Measurements from ENCODE around the gene DLK1.

Gene DLK1

GRCh38 chr14:100755649-100756048 is 29.0 kb downstream of the DLK1 start:
- DNase-seq (ENCODE audit: low read depth in 2 of 2): no peak

DNA sequence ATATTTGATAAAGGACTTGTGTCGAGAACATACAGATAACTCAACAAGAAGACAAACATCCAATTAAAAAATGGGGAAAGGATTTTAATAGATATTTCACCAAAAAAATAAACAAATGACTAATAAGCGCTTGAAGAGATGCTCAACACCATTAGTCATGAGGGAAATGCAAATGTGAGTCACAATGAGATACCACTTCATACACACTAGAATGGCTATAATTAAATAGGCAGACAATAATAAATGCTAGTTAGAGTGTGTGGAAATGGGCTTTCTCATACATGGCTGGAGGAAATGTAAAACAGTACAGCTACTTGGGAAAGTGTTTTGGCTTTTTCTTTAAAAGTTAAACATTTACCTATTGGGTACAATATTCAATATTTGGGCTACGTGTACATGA is 34.8 kb downstream of the DLK1 start:
- peak; percentile 73 to 74 for DNase-seq (ENCODE audit: low read depth in 2 of 2)

- peak; percentile 17 to 20 for DNase-seq (ENCODE audit: low read depth in 2 of 2)
These were observed 35.4 kb downstream of the DLK1 start for GRCh38 chr14:100762089-100762515.

- DNase-seq (ENCODE audit: low read depth in 2 of 2): no peak
These were observed 36.2 kb downstream of the DLK1 start for GRCh38 chr14:100762901-100763300.

DNA sequence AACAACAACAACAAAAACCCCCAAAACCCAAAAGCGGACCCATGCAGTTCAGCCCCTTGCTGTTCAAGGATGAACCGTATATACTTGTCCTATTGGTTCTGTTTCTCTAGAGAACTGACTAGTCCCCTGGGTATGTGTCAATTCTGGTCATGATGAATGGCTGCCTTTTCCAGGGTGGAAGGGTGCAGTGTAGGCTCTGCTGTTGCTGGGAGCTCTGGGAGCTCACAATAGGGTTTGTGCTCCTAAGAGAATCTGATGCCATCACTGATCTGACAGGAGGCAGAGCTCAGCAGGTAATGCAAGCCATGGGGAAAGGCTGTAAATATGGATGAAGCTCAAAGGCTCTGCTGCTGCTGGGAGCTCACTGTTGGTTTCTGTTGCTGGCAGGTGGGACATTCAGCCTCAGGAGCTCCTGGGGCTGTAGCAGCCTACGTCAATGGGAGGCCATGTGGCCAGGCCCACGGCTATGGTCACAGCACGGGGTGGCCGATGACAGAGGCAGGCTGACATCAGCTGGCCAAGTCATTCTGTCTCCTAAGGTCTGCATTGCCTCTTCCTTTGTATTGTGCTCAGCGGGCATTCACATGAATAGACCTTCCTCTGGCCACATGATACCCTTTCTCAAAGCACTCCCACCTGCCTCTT is 37.9 kb downstream of the DLK1 start:
- no peak for DNase-seq (ENCODE audit: low read depth in 2 of 2)

GRCh38 chr14:100765296-100765695 is 38.6 kb downstream of the DLK1 start:
- no peak for DNase-seq (ENCODE audit: low read depth in 2 of 2)

- no peak for DNase-seq (ENCODE audit: low read depth in 2 of 2)
These were observed 39.3 kb downstream of the DLK1 start for GRCh38 chr14:100765991-100766390.

DNA sequence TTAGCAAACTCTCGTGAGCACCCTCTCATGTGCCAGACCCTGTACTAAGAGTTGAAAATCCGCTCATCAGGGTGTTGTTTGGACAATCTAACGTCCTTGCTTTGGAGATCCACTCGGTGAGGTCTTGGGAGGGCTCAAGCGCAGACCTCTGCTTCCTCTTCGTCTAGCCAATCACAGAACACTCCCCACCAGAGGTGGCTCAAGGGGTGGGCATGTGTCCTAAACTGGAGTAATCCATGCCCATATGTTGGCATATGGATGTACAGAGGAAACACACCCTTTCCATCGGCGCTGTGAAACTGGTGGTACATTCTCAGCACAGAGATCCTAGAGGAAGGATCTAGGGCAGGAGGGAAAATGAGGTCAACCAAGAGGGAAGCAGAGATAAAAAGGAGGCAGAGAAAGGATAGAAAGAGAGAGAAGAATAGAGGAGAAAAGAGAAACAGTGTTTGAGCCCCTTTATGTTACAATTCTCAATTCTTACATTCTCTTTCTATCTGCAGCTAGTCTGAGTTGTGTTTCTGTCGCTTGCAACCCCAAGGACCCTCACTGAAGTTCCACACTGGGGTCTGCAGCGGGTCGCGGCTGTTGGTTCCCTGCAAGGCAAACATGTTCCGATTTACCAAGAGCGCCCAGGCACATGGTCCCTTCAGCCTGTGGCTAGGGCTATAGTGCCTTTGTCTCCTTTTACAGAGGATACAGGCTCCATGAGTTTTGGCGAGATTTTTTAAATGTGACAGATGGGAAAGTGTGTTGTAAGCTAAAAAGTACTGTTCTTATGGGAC is 40.5 kb downstream of the DLK1 start:
- DNase-seq (ENCODE audit: low read depth in 2 of 2): no peak

DNA sequence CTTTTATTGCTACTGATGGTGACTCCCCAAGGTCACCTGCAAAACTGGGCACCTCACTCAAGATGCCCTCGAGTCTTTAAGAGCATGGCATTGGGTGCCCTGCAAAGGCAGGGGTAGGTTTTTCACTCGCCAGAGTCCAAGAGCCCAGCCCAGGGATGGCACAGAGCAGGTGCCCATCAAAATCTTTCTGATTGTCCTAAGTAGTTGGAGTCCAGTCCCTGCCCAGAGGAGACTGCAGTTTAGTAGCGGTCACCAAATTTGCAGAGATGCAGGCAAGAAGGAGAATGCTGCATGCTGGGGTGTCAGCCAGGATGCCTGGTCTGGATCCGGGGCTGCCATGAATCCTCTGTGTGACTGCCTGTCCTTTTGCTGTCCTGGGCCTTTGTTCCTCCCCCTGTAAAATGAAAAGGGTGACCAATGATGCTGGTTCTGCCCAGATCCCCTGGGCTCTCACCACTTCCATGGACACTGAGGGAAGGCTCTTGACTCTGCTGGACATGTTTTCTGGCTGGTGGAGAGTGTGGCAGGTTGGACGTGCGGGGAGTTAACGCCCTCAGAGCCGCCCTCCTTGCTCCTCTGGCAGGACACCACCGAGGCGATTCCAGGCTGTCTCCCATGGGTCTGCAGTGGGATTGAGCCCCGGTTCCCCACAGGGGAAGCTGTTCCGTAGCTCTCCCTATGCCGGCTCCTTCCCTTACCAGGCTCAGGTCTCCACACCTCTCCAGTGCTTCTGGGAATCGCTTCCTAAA is 41.3 kb downstream of the DLK1 start:
- no peak for DNase-seq (ENCODE audit: low read depth in 2 of 2)

- DNase-seq (ENCODE audit: low read depth in 2 of 2): no peak
These were observed 42.6 kb downstream of the DLK1 start for GRCh38 chr14:100769035-100769939.

GRCh38 chr14:100770046-100770445 is 43.4 kb downstream of the DLK1 start:
- DNase-seq (ENCODE audit: low read depth in 2 of 2): no peak

DNA sequence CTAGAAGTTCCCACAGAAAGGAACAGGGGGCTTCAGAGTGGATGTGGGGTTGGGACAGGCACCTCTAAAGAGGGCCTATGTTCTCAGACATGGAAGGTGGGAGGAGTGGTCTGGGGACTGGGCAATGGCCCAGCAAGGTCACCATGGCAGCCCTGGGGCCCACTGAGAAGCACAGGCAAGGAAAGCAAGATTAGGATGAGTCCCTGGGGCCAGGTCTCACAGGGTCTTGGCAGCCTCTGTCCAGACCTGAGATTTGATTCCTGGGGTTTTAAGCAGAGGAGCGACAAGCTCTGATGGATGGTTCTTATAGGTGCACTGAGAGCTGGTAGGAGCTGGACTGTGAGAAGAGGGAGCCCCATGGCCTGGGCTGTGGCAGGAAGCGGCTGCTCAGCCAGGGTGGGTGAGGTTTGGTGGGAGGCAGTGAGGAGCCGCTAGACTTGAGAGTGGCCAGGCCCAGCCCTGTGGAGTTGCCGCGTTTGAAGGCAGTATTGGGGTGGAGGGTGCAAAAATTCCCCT is 44.0 kb downstream of the DLK1 start:
- DNase-seq (ENCODE audit: low read depth in 2 of 2): no peak

GRCh38 chr14:100771121-100771800 is 44.6 kb downstream of the DLK1 start:
- no peak for DNase-seq (ENCODE audit: low read depth in 2 of 2)

GRCh38 chr14:100772607-100773165 is 46.0 kb downstream of the DLK1 start:
- DNase-seq (ENCODE audit: low read depth in 2 of 2): no peak

- DNase-seq (ENCODE audit: low read depth in 2 of 2): no peak
These were observed 46.9 kb downstream of the DLK1 start for GRCh38 chr14:100773331-100774163.

- no peak for DNase-seq (ENCODE audit: low read depth in 2 of 2)
These were observed 47.5 kb downstream of the DLK1 start for GRCh38 chr14:100774164-100774537.

GRCh38 chr14:100775351-100775830 is 48.7 kb downstream of the DLK1 start:
- no peak for DNase-seq (ENCODE audit: low read depth in 2 of 2)

GRCh38 chr14:100775831-100776591 is 49.3 kb downstream of the DLK1 start:
- no peak for DNase-seq (ENCODE audit: low read depth in 2 of 2)

Measured in fibroblast of skin of left quadriceps (primary cell).